ENCODE results near the gene TECTA. TPM values are rescaled to one million over a fixed set of nuclear protein-coding genes. Genes with fewer than 3 reads are reported as not detected.

TECTA gene
- total RNA-seq, 2 experiments from 2014 or later = 0.22 to 0.42 TPM

DNA sequence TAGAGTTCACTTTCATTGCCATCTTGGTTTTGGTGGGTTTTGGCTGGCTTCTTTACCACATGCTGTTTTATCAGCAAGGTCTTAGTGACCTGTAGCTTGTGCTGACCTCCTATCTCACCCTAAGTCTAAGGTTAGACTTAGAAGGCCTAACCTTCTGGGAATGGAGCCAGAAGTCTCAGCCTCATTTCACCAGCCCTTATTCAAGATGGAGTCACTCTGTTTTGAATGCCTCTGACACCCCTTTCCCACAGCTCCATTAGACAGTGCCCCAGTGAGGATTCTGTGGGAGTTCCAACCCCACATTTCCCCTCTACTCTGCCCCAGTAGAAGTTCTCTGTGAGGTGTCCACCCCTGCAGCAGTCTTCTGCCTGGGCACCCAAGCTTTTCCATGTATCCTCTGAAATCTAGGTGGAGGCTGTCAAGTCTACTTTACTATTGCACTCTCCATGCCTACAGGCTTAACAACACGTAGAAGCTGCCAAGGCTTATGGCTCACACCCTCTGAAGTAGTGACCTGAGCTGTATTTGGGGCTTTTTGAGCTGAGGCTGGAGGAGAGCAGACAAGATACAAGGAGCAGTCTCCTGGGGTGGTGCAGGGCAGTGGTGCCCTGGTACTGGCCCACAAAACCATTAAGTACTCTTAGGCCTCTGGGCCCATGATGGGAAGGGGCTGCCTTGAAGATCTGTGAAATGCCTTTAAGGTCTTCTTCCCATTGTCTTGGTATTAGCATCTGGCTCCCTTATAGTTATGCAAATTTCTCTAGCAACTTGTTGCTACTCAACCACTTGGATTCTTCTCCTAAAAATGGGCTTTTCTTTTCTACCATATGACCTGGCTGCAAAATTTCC, 125.6 kb downstream of the TECTA start:
- TF ChIP-seq CTCF (IDR thresholded peaks at IDR 0.05) = no peak
- no peaks in the 10 kb centered on the region for H3K36me3 Mint-ChIP-seq (ENCODE audit: low read depth)
- H3K4me1 ChIP-seq (ENCODE audit: insufficient read depth, low read length) = no peaks in the 10 kb centered on the region
- ChIA-PET CTCF (interaction anchor here (0.8 kb wide), 1 partner anchor 64 kb away, joined by 3 read pairs; no protein-coding TSS in a partner anchor), POLR2A (no interaction called here)
- H3K4me3 Mint-ChIP-seq = no peak overlapping the region
- ATAC-seq (ENCODE audit: poor library complexity) (no peak), DNase-seq (no peak)
- no peaks in the 10 kb centered on the region for H3K9me3 Mint-ChIP-seq
- H3K27me3 ChIP-seq (ENCODE audit: control insufficient read depth in 1 of 2, insufficient read depth in 2 of 2, low read length in 2 of 2) = peaks cover 7 to 16% of the 10 kb centered on the region in 2 experiments
- no peaks in the 10 kb centered on the region for H3K36me3 ChIP-seq (ENCODE audit: insufficient read depth, low read length)
- H3K4me3 ChIP-seq (ENCODE audit: low read length) = no peak overlapping the region
- H3K27me3 Mint-ChIP-seq = peaks cover 31% of the 10 kb centered on the region
- H3K27ac Mint-ChIP-seq = no peak overlapping the region
- no peak overlapping the region for H3K27ac ChIP-seq (ENCODE audit: low read depth in 1 of 2, low read length in 2 of 2)
- intact Hi-C loops (cut with DNase I, micrococcal nuclease) = no loop called here
- peaks cover 0 to 4% of the 10 kb centered on the region in 2 experiments for H3K9me3 ChIP-seq (ENCODE audit: control insufficient read depth in 1 of 2, insufficient read depth in 1 of 2, low read length in 2 of 2)
- H3K4me1 Mint-ChIP-seq (ENCODE audit: low read depth) = no peaks in the 10 kb centered on the region

DNA sequence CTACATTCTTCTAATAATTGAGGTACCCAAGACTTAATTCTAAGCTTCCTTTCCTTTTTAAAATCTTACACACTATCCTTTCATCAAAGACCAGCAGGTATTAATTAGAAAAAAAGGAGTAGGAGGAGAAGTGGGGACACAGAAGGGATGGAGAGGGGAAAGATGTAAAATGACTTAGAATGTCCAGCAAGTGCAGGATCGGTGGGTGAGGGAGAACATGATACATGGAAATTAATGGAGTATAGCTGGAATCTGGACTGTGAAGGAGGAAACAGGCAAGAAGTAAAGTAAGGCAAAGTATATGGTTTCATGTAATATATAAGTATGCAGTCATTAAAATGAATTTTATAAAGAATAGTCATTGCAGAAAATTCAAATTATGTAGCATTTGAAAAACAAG, 127.8 kb downstream of the TECTA start:
- ChIA-PET POLR2A (no interaction called here), CTCF (no interaction called here)
- H3K4me3 ChIP-seq (ENCODE audit: low read length) = no peak overlapping the region
- intact Hi-C loops (cut with DNase I, micrococcal nuclease) = no loop called here
- no peaks in the 10 kb centered on the region for H3K4me1 ChIP-seq (ENCODE audit: insufficient read depth, low read length)
- no peak overlapping the region for H3K27ac ChIP-seq (ENCODE audit: low read depth in 1 of 2, low read length in 2 of 2)
- ATAC-seq (ENCODE audit: poor library complexity) (no peak), DNase-seq (no peak)
- no peaks in the 10 kb centered on the region for H3K4me1 Mint-ChIP-seq (ENCODE audit: low read depth)
- peaks cover 0 to 4% of the 10 kb centered on the region in 2 experiments for H3K9me3 ChIP-seq (ENCODE audit: control insufficient read depth in 1 of 2, insufficient read depth in 1 of 2, low read length in 2 of 2)
- no peak overlapping the region for H3K4me3 Mint-ChIP-seq
- no peaks in the 10 kb centered on the region for H3K36me3 Mint-ChIP-seq (ENCODE audit: low read depth)
- peaks cover 5 to 14% of the 10 kb centered on the region in 2 experiments for H3K27me3 ChIP-seq (ENCODE audit: control insufficient read depth in 1 of 2, insufficient read depth in 2 of 2, low read length in 2 of 2)
- H3K27ac Mint-ChIP-seq = no peak overlapping the region
- peaks cover 43% of the 10 kb centered on the region for H3K27me3 Mint-ChIP-seq
- no peak for TF ChIP-seq CTCF (IDR thresholded peaks at IDR 0.05)
- no peaks in the 10 kb centered on the region for H3K9me3 Mint-ChIP-seq
- H3K36me3 ChIP-seq (ENCODE audit: insufficient read depth, low read length) = no peaks in the 10 kb centered on the region

DNA sequence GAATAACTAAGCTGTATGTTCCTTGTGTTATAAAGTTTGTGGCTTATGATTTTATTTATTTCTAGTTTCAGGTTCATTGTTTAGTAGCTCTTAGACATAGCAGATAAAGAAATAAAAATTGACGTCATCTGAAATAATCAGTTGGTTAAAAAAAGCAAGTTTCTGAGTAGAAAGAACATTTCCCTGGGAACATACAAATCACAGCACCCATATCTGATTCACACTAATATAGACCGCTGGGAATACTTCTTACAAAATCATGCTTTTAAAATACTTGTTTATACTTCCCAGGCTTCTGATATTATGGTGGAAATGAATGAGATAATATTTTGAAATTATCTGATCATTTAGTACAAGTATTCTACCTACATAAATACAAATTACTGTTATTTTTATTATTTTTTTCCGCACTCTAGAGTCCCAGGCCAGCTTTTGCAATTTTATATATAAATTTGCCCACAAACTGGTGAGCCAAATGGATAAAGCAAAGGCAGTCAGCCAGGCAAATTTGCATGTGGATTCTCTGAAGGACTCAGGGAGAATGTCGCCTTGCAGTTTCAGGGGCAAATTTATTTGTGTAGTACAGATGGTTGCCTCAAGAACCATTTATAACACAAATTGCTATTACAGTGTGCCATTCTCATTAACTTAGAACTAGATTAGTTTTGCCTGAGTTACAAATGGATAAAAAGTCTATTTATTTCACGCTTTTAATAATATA, 128.6 kb downstream of the TECTA start:
- peaks cover 11 to 14% of the 10 kb centered on the region in 2 experiments for H3K27me3 ChIP-seq (ENCODE audit: control insufficient read depth in 1 of 2, insufficient read depth in 2 of 2, low read length in 2 of 2)
- H3K9me3 Mint-ChIP-seq = no peaks in the 10 kb centered on the region
- H3K36me3 Mint-ChIP-seq (ENCODE audit: low read depth) = no peaks in the 10 kb centered on the region
- peaks cover 51% of the 10 kb centered on the region for H3K27me3 Mint-ChIP-seq
- no peak overlapping the region for H3K4me3 ChIP-seq (ENCODE audit: low read length)
- intact Hi-C loops (cut with DNase I, micrococcal nuclease) = no loop called here
- H3K27ac ChIP-seq (ENCODE audit: low read depth in 1 of 2, low read length in 2 of 2) = no peak overlapping the region
- no peak overlapping the region for H3K27ac Mint-ChIP-seq
- CTCF ChIA-PET = interaction anchor here (1.0 kb wide), 1 partner anchor 8 kb away, joined by 3 read pairs; no protein-coding TSS in a partner anchor
- POLR2A ChIA-PET = no interaction called here
- no peak for DNase-seq
- peaks cover 0 to 4% of the 10 kb centered on the region in 2 experiments for H3K9me3 ChIP-seq (ENCODE audit: control insufficient read depth in 1 of 2, insufficient read depth in 1 of 2, low read length in 2 of 2)
- H3K4me1 ChIP-seq (ENCODE audit: insufficient read depth, low read length) = no peaks in the 10 kb centered on the region
- no peak for ATAC-seq (ENCODE audit: poor library complexity)
- TF ChIP-seq CTCF (IDR thresholded peaks at IDR 0.05) = no peak
- H3K4me1 Mint-ChIP-seq (ENCODE audit: low read depth) = no peaks in the 10 kb centered on the region
- H3K4me3 Mint-ChIP-seq = no peak overlapping the region
- H3K36me3 ChIP-seq (ENCODE audit: insufficient read depth, low read length) = no peaks in the 10 kb centered on the region

All from CD4-positive, alpha-beta T cell (primary cell).